Measurements from ENCODE around the gene C14orf119.

Gene C14orf119

DNA sequence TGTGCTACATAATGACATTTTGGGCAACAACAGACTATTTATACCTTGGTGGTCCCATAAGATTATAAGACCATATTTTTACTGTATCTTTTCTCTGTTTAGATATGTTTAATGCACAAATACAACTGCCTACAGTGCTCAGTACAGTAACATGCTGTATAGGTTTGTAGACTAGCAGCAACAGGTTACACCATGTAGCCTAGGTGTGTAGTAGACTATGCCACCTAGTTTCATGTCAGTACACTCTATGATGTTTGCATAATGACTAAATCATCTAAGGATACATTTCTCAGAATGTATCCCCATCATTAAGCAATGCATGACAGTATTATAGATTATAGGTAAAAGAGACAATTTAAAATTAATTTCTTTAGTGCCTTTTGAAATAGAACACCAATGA is 54.4 kb downstream of the C14orf119 start:
- DNase-seq (ENCODE audit: low spot score): no peak
